ENCODE results near the gene RWDD4.

The RWDD4 gene

GRCh38 chr4:183659029-183659871, at the start of gene RWDD4, which contains the start of gene TRAPPC11:
RWDD4 (minus strand) TSS chr4:183659185; CDS start chr4:183658952, 233 bp downstream.
TRAPPC11 (plus strand) TSS chr4:183659293; CDS start chr4:183663868, 4,575 bp downstream.
- peak; percentile 96 for DNase-seq

GRCh38 chr4:183702492-183702891, 43.5 kb upstream of the RWDD4 start:
- DNase-seq = no peak

GRCh38 chr4:183700407-183700806, 41.4 kb upstream of the RWDD4 start:
- no peak for DNase-seq

GRCh38 chr4:183698909-183699308, 39.9 kb upstream of the RWDD4 start:
- DNase-seq = no peak

GRCh38 chr4:183691897-183692296, 32.9 kb upstream of the RWDD4 start:
- DNase-seq = no peak

GRCh38 chr4:183691006-183691405, 32.0 kb upstream of the RWDD4 start:
- DNase-seq = no peak

- DNase-seq = no peak
Measured at GRCh38 chr4:183688216-183688615, 29.2 kb upstream of the RWDD4 start.

GRCh38 chr4:183686461-183686860, 27.5 kb upstream of the RWDD4 start:
- no peak for DNase-seq

GRCh38 chr4:183681119-183681518, 22.1 kb upstream of the RWDD4 start:
- DNase-seq = no peak

GRCh38 chr4:183675625-183676024, 16.6 kb upstream of the RWDD4 start:
- DNase-seq = no peak

- no peak for DNase-seq
Measured at GRCh38 chr4:183674153-183674552, 15.2 kb upstream of the RWDD4 start.

- DNase-seq = no peak
Measured at GRCh38 chr4:183670960-183671555, 12.1 kb upstream of the RWDD4 start.

- DNase-seq = no peak
Measured at GRCh38 chr4:183670251-183670650, 11.3 kb upstream of the RWDD4 start.

- DNase-seq = no peak
Measured at GRCh38 chr4:183666088-183666487, 7.1 kb upstream of the RWDD4 start.

GRCh38 chr4:183659872-183660242, 872 bp upstream of the RWDD4 start:
- DNase-seq = no peak

- DNase-seq = peak; percentile 25
Measured at GRCh38 chr4:183658362-183659028, 490 bp downstream of the RWDD4 start.

GRCh38 chr4:183657564-183657963, 1.4 kb downstream of the RWDD4 start:
- DNase-seq = no peak

GRCh38 chr4:183645326-183645725, 13.7 kb downstream of the RWDD4 start:
- no peak for DNase-seq

- DNase-seq = no peak
Measured at GRCh38 chr4:183639291-183639690, 19.7 kb downstream of the RWDD4 start.

- DNase-seq = no peak
Measured at GRCh38 chr4:183638436-183638835, 20.5 kb downstream of the RWDD4 start.

- no peak for DNase-seq
Measured at GRCh38 chr4:183637461-183637860, 21.5 kb downstream of the RWDD4 start.

- DNase-seq = no peak
Measured at GRCh38 chr4:183636923-183637322, 22.1 kb downstream of the RWDD4 start.

- DNase-seq = no peak
Measured at GRCh38 chr4:183636503-183636902, 22.5 kb downstream of the RWDD4 start.

GRCh38 chr4:183635741-183636140, 23.2 kb downstream of the RWDD4 start:
- no peak for DNase-seq

All from activated naive CD4-positive, alpha-beta T cell treated with anti-CD3 and anti-CD28 coated beads, Interleukin-2, amount 50 U/mL, for 16 hours (primary cell).